Calu3 (cell line): ENCODE results near the gene LCNL1. TPM values are rescaled to one million over a fixed set of nuclear protein-coding genes. Genes with fewer than 3 reads are reported as not detected.

Source experiments
- BruUV-seq: library from RNA; stranded (reverse); fragments of 400-500 nt; replicated peaks from 2 replicates; lab custom pipeline; 2021; lab: Mats Ljungman, UMichigan
- CTCF ChIA-PET: fragments of 300-600 bp; sonication (Branson Sonifier 250); formaldehyde crosslinking; loops from one replicate; lab custom pipeline; 2022; ENCODE audit warnings: antibody characterized with exemption; lab: Charles Lee
- DNase-seq: peaks from one replicate; pipeline ENCODE4 v3.0.0; 2022
- H3K27ac Mint-ChIP-seq: one replicate; pipeline ENCODE4 v1.8.0; 2022; ENCODE audit warnings: mixed read lengths; ENCODE audit not compliant: unreplicated experiment
- H3K27me3 Mint-ChIP-seq: one replicate; pipeline ENCODE4 v1.8.0; 2022; ENCODE audit warnings: mixed read lengths; ENCODE audit not compliant: unreplicated experiment
- H3K36me3 Mint-ChIP-seq: one replicate; pipeline ENCODE4 v1.8.0; 2022; ENCODE audit warnings: mild to moderate bottlenecking, moderate library complexity, mixed read lengths; ENCODE audit not compliant: insufficient read depth, unreplicated experiment
- H3K4me1 Mint-ChIP-seq: one replicate; pipeline ENCODE4 v1.8.0; 2022; ENCODE audit warnings: mild to moderate bottlenecking, low read depth, mixed read lengths; ENCODE audit not compliant: unreplicated experiment
- H3K4me3 Mint-ChIP-seq: one replicate; pipeline ENCODE4 v1.8.0; 2022; ENCODE audit warnings: mild to moderate bottlenecking, low read depth, moderate library complexity, mixed read lengths; ENCODE audit not compliant: unreplicated experiment
- H3K9me3 Mint-ChIP-seq: one replicate; pipeline ENCODE4 v1.8.0; 2022; ENCODE audit warnings: low read depth, mixed read lengths; ENCODE audit not compliant: unreplicated experiment
- CTCF ChIP-seq: fragments of 200-600 bp; IDR thresholded peaks from one replicate; pipeline ENCODE4 v1.8.0; 2022; ENCODE audit warnings: antibody characterized with exemption; ENCODE audit not compliant: unreplicated experiment
- intact Hi-C: fragments of 100-400 bp; cut with micrococcal nuclease; formaldehyde crosslinking; loops from one replicate; pipeline ENCODE4 v1.10.0; 2022; ENCODE audit not compliant: unreplicated experiment
- total RNA-seq: library from RNA; stranded (reverse); gene quantifications from 2 replicates; pipeline ENCODE4 v1.2.3, GENCODE V29; 2022

Gene LCNL1
- total RNA-seq, 1 experiment from 2014 or later: not detected

GRCh38 chr9:136971746-136972145 is 11.0 kb upstream of the LCNL1 start:
- intact Hi-C loops: no loop called here
- H3K27ac Mint-ChIP-seq: no peak overlapping the region
- no peak for TF ChIP-seq CTCF
- no TSS peak for BruUV-seq
- CTCF ChIA-PET: no interaction called here
- DNase-seq: no peak
- no peaks in the 10 kb centered on the region for H3K27me3 Mint-ChIP-seq
- H3K4me1 Mint-ChIP-seq: no peaks in the 10 kb centered on the region
- no peaks in the 10 kb centered on the region for H3K36me3 Mint-ChIP-seq
- no peaks in the 10 kb centered on the region for H3K9me3 Mint-ChIP-seq
- no peak overlapping the region for H3K4me3 Mint-ChIP-seq

GRCh38 chr9:136972335-136972734 is 10.5 kb upstream of the LCNL1 start:
- Mint-ChIP-seq H3K36me3 (no peaks in the 10 kb centered on the region), H3K4me1 (no peaks in the 10 kb centered on the region), H3K9me3 (no peaks in the 10 kb centered on the region), H3K27ac (no peak overlapping the region), H3K27me3 (no peaks in the 10 kb centered on the region), H3K4me3 (no peak overlapping the region)
- CTCF ChIA-PET: no interaction called here
- no peak for TF ChIP-seq CTCF
- no peak for DNase-seq
- BruUV-seq: no TSS peak
- intact Hi-C loops: no loop called here

- Mint-ChIP-seq H3K27me3 (no peaks in the 10 kb centered on the region), H3K9me3 (no peaks in the 10 kb centered on the region), H3K36me3 (no peaks in the 10 kb centered on the region), H3K27ac (no peak overlapping the region), H3K4me3 (no peak overlapping the region), H3K4me1 (no peaks in the 10 kb centered on the region)
- no peak for DNase-seq
- no TSS peak for BruUV-seq
- intact Hi-C loops: no loop called here
- no peak for TF ChIP-seq CTCF
- CTCF ChIA-PET: no interaction called here
Observed at GRCh38 chr9:136972743-136973142, 10.1 kb upstream of the LCNL1 start.

- no peak for DNase-seq
- Mint-ChIP-seq H3K4me1 (no peaks in the 10 kb centered on the region), H3K27me3 (no peaks in the 10 kb centered on the region), H3K27ac (no peak overlapping the region), H3K36me3 (no peaks in the 10 kb centered on the region), H3K4me3 (no peak overlapping the region), H3K9me3 (no peaks in the 10 kb centered on the region)
- TF ChIP-seq CTCF: no peak
- BruUV-seq: no TSS peak
- intact Hi-C loops: no loop called here
- CTCF ChIA-PET: interaction anchor here (0.6 kb wide), 1 partner anchor 150 kb away, joined by 3 read pairs; no protein-coding TSS in a partner anchor
Observed at GRCh38 chr9:136973618-136974617, 8.9 kb upstream of the LCNL1 start.
